GM19463 (cell line): Measurements from ENCODE around the gene SLC25A22.

ENCODE experiments used
- ATAC-seq: cut with Tn5 transposase; IDR thresholded peaks from one replicate; pipeline ENCODE4 v1.9.1; 2021; ENCODE audit warnings: mild to moderate bottlenecking, moderate library complexity; ENCODE audit not compliant: unreplicated experiment

SLC25A22 gene

GRCh38 chr11:804599-804964, 6.5 kb upstream of the SLC25A22 start:
- ATAC-seq: no peak

- ATAC-seq: no peak
These were observed 5.9 kb upstream of the SLC25A22 start for GRCh38 chr11:803770-804598.

GRCh38 chr11:803467-803742, 5.3 kb upstream of the SLC25A22 start:
- ATAC-seq: no peak

GRCh38 chr11:802693-803466, 4.8 kb upstream of the SLC25A22 start:
- no peak for ATAC-seq

- ATAC-seq: no peak
These were observed 4.0 kb upstream of the SLC25A22 start for GRCh38 chr11:802018-802617.

- no peak for ATAC-seq
These were observed 3.2 kb upstream of the SLC25A22 start for GRCh38 chr11:801097-801780.

GRCh38 chr11:800473-800872, 2.4 kb upstream of the SLC25A22 start:
- ATAC-seq: no peak

GRCh38 chr11:799641-800316, 1.7 kb upstream of the SLC25A22 start:
- no peak for ATAC-seq

GRCh38 chr11:797296-798092, 587 bp downstream of the SLC25A22 start:
- ATAC-seq: peak; percentile 36

GRCh38 chr11:796565-797295, 1.4 kb downstream of the SLC25A22 start:
- no peak for ATAC-seq

GRCh38 chr11:795634-796564, 2.2 kb downstream of the SLC25A22 start:
- ATAC-seq: no peak

- ATAC-seq: no peak
These were observed 3.1 kb downstream of the SLC25A22 start for GRCh38 chr11:794766-795633.

- no peak for ATAC-seq
These were observed 3.9 kb downstream of the SLC25A22 start for GRCh38 chr11:794013-794765.

- ATAC-seq: no peak
These were observed 4.5 kb downstream of the SLC25A22 start for GRCh38 chr11:793556-793955.

GRCh38 chr11:792873-793272, 5.2 kb downstream of the SLC25A22 start:
- ATAC-seq: no peak

GRCh38 chr11:792535-792821, 5.6 kb downstream of the SLC25A22 start:
- ATAC-seq: no peak
